ENCODE data around the gene VEGFA.

DNA sequence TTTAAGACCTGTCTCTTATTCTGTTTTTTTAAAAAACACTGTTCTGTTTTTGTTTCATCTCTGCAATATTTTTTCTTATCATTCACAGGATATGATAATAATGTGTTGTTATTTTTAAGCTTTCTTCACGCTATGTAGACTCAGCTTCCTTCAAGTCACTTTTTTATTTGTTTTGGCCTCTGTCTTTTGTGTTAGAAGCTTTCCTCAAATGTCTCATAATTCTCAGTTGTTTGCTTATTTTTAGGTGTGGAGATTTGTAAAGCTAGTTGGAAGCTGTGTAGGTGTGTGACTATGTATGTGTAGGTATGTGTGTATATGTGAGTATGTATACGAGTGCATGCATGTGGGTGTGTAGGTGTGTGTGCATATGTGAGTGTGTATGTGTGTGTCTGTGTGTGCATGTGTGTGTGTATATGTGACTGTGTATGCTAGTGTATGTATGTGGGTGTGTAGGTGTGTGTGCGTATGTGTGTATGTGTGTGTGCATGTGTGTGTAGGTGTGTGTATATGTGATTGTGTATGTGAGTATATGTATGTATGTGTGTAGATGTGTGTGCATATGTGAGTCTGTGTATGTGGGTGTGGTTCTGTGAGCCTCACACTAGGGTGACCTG lies 16.3 kb upstream of the VEGFA start:
- TF ChIP-seq POLR2A (IDR thresholded peaks at IDR 0.05) = no peak
- TF ChIP-seq, protein P1, sequence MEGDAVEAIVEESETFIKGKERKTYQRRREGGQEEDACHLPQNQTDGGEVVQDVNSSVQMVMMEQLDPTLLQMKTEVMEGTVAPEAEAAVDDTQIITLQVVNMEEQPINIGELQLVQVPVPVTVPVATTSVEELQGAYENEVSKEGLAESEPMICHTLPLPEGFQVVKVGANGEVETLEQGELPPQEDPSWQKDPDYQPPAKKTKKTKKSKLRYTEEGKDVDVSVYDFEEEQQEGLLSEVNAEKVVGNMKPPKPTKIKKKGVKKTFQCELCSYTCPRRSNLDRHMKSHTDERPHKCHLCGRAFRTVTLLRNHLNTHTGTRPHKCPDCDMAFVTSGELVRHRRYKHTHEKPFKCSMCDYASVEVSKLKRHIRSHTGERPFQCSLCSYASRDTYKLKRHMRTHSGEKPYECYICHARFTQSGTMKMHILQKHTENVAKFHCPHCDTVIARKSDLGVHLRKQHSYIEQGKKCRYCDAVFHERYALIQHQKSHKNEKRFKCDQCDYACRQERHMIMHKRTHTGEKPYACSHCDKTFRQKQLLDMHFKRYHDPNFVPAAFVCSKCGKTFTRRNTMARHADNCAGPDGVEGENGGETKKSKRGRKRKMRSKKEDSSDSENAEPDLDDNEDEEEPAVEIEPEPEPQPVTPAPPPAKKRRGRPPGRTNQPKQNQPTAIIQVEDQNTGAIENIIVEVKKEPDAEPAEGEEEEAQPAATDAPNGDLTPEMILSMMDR (IDR thresholded peaks at IDR 0.05) = no peak
- TF ChIP-seq POLR2AphosphoS5 (IDR thresholded peaks at IDR 0.05) = peak; percentile 72
